KMS-11 (cell line): ENCODE results near the gene AKNAD1.
A peak's percentile ranks its signal among the peaks of the same experiment; 100 is the strongest.

Experiments
- H2AFZ ChIP-seq: fragments of 200-600 bp; sonication (generic); 2 replicates; pipeline ENCODE4 v1.6.1; 2016; ENCODE audit warnings: antibody characterized with exemption, mixed run types, low read depth
- H3K27ac ChIP-seq: fragments of 200-600 bp; sonication (generic); 2 replicates; pipeline ENCODE4 v1.6.1; 2016; ENCODE audit warnings: mild to moderate bottlenecking, mixed run types
- H3K27me3 ChIP-seq: fragments of 200-600 bp; sonication (generic); 2 replicates; pipeline ENCODE4 v1.6.1; 2017; ENCODE audit warnings: mild to moderate bottlenecking, low read depth, mixed run types, moderate library complexity; ENCODE audit not compliant: insufficient read depth
- H3K36me3 ChIP-seq: fragments of 200-600 bp; sonication (generic); 2 replicates; pipeline ENCODE4 v1.6.1; 2017; ENCODE audit warnings: mild to moderate bottlenecking, mixed run types; ENCODE audit not compliant: insufficient read depth
- H3K4me1 ChIP-seq: fragments of 200-600 bp; sonication (generic); 2 replicates; pipeline ENCODE4 v1.6.1; 2016; ENCODE audit warnings: mild to moderate bottlenecking, low read depth, mixed run types; ENCODE audit not compliant: poor library complexity, severe bottlenecking
- H3K4me2 ChIP-seq: fragments of 200-600 bp; sonication (generic); 2 replicates; pipeline ENCODE4 v1.7.0; 2016; ENCODE audit warnings: mild to moderate bottlenecking, mixed run types
- H3K4me3 ChIP-seq: fragments of 200-600 bp; sonication (generic); IDR thresholded peaks from 2 replicates; pipeline ENCODE4 v1.6.1; 2017; ENCODE audit warnings: low read depth, low read length, mixed read lengths; ENCODE audit not compliant: insufficient read depth
- H3K79me2 ChIP-seq: fragments of 200-600 bp; sonication (generic); 2 replicates; pipeline ENCODE4 v1.6.1; 2016; ENCODE audit warnings: low read depth, mixed run types; ENCODE audit not compliant: insufficient read depth
- H3K9ac ChIP-seq: fragments of 200-600 bp; sonication (generic); 2 replicates; pipeline ENCODE4 v1.6.1; 2016; ENCODE audit warnings: mild to moderate bottlenecking, mixed run types
- H4K20me1 ChIP-seq: fragments of 200-600 bp; sonication (generic); 2 replicates; pipeline ENCODE4 v1.6.1; 2016; ENCODE audit warnings: mild to moderate bottlenecking, mixed run types; ENCODE audit not compliant: insufficient read depth
- CTCF ChIP-seq: fragments of 200-600 bp; sonication (generic); conservative IDR thresholded peaks from 2 replicates; pipeline ENCODE4 v1.6.1; 2017; ENCODE audit warnings: low read depth, mild to moderate bottlenecking, antibody characterized with exemption, low read length, moderate library complexity, mixed read lengths

The AKNAD1 gene

GRCh38 chr1:108880850-108881249, 24.0 kb upstream of the AKNAD1 start:
- no peaks in the 10 kb centered on the region for H3K36me3 ChIP-seq
- H3K27me3 ChIP-seq = no peaks in the 10 kb centered on the region
- H3K79me2 ChIP-seq = no peaks in the 10 kb centered on the region
- TF ChIP-seq CTCF = no peak
- H3K27ac ChIP-seq = no peak overlapping the region
- no peak overlapping the region for H3K9ac ChIP-seq
- H4K20me1 ChIP-seq = no peaks in the 10 kb centered on the region
- H3K4me2 ChIP-seq = no peak overlapping the region
- peaks cover 11% of the 10 kb centered on the region for H3K4me1 ChIP-seq
- no peak overlapping the region for H2AFZ ChIP-seq
- H3K4me3 ChIP-seq = no peak overlapping the region

- no peaks in the 10 kb centered on the region for H4K20me1 ChIP-seq
- no peak overlapping the region for H3K27ac ChIP-seq
- no peaks in the 10 kb centered on the region for H3K36me3 ChIP-seq
- H3K79me2 ChIP-seq = no peaks in the 10 kb centered on the region
- H3K9ac ChIP-seq = no peak overlapping the region
- no peak overlapping the region for H3K4me3 ChIP-seq
- H3K4me2 ChIP-seq = no peak overlapping the region
- peaks cover 11% of the 10 kb centered on the region for H3K4me1 ChIP-seq
- no peaks in the 10 kb centered on the region for H3K27me3 ChIP-seq
- no peak for TF ChIP-seq CTCF
- H2AFZ ChIP-seq = no peak overlapping the region
Measured at GRCh38 chr1:108878678-108879077, 21.8 kb upstream of the AKNAD1 start.

- no peaks in the 10 kb centered on the region for H3K79me2 ChIP-seq
- H2AFZ ChIP-seq = no peak overlapping the region
- no peak overlapping the region for H3K9ac ChIP-seq
Measured at GRCh38 chr1:108878160-108878469, 21.2 kb upstream of the AKNAD1 start.

DNA sequence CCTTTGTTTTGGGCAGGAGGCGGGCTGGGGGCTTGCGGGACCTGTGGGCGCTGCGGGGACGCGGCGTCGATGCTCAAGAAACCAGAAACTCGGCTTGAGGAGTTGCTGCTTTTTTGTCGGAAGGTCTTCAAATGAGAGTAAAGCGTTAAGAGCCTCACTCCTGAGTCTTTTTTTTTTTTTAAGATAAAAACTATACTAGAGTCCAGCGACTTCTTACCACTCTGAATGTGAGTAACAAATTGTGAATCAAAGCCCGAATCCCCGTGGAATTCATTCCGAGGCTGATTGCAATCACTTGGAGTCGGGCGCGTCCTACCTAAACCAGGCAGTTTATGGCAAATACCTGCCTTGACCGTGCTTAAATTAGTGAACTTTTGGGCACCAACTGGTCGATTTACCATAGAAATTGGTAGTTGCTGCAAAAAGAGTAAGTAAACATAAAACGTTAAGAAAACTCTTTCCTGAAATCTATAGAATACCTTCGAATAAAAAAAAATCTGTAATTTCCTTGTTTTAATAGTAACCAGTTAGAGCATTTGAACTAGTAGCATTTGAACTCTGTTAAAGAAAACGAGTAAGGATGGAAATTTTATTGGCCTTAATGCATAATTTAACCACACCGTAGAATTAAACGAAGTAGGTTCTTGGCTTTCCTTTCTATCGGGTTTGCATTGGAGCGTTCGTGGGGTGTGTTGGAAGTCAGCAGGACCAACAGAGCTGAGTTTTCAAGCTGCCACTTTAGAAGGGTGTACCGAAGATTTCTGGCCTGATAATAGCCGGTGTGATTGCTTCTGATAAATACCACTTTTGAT, 20.7 kb upstream of the AKNAD1 start:
- Histone ChIP-seq H2AFZ (peak overlapping the region; percentile 75), H3K9ac (peak overlapping the region; percentile 19; the same call in 1 of the 2 replicates), H3K79me2 (no peaks in the 10 kb centered on the region), H3K36me3 (no peaks in the 10 kb centered on the region), H4K20me1 (no peaks in the 10 kb centered on the region), H3K27me3 (no peaks in the 10 kb centered on the region), H3K27ac (no peak overlapping the region), H3K4me2 (peak overlapping the region; percentile 72), H3K4me3 (no peak overlapping the region), H3K4me1 (peaks cover 11% of the 10 kb centered on the region)
- TF ChIP-seq CTCF = no peak

More at GRCh38 chr1:108878160-108878469, 21.2 kb upstream of the AKNAD1 start:
- Histone ChIP-seq H3K27me3 (no peaks in the 10 kb centered on the region), H4K20me1 (no peaks in the 10 kb centered on the region), H3K4me1 (peaks cover 11% of the 10 kb centered on the region), H3K36me3 (no peaks in the 10 kb centered on the region), H3K4me3 (no peak overlapping the region), H3K27ac (no peak overlapping the region), H3K4me2 (peak overlapping the region; percentile 72)
- no peak for TF ChIP-seq CTCF
